ENCODE data around the gene ARHGAP45. TPM values are rescaled to one million over a fixed set of nuclear protein-coding genes. Genes with fewer than 3 reads are reported as not detected.

ARHGAP45 gene
- total and polyA plus RNA-seq, 2 experiments from 2014 or later = 24.7 to 71.8 TPM

DNA sequence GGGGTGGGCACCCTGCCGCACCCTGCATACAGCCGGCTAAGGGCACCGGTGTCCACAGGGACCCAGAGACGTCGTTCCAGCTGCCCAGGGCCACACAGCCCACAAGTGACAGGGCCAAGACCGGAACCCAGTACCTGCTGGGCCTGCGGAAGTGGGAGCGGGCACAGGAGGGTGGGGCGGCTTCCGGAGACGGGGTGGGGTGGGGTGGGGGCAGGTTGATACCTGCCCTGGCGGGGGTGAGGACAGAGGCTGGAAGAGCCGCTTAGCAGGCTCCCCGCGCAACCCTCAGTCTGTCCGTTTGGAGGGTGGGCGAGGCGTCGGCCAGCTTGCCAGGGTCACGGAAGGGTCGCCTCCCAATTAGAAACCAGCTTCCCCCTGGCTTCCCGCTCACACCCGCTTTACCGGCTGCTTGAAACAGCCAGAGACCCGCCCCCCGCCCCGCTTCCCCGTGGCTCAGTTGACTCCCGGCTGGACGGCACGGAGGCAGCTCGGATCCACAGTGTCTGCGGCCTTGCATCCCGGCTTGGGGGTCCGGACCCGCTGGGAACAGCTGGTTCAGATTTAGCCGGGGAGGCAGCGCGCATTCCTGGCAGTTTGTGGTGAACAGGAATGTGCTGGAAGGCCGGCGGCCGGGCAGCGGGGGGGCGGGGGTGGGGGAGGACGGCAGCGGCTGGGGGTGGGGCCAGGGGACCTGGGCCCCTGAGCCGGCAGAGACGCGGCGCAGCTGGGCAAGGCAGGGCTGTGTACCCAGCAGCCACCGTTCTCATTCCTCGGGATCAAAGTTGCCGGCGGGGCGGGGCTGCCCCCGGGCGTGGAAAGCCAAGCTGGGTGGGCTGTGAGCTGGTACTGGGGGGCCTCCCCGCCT is 38.7 kb upstream of the ARHGAP45 start:
- peak; percentile 21 for ATAC-seq
- no peaks in the 10 kb centered on the region for H3K9me3 Mint-ChIP-seq
- TF ChIP-seq, protein P1, sequence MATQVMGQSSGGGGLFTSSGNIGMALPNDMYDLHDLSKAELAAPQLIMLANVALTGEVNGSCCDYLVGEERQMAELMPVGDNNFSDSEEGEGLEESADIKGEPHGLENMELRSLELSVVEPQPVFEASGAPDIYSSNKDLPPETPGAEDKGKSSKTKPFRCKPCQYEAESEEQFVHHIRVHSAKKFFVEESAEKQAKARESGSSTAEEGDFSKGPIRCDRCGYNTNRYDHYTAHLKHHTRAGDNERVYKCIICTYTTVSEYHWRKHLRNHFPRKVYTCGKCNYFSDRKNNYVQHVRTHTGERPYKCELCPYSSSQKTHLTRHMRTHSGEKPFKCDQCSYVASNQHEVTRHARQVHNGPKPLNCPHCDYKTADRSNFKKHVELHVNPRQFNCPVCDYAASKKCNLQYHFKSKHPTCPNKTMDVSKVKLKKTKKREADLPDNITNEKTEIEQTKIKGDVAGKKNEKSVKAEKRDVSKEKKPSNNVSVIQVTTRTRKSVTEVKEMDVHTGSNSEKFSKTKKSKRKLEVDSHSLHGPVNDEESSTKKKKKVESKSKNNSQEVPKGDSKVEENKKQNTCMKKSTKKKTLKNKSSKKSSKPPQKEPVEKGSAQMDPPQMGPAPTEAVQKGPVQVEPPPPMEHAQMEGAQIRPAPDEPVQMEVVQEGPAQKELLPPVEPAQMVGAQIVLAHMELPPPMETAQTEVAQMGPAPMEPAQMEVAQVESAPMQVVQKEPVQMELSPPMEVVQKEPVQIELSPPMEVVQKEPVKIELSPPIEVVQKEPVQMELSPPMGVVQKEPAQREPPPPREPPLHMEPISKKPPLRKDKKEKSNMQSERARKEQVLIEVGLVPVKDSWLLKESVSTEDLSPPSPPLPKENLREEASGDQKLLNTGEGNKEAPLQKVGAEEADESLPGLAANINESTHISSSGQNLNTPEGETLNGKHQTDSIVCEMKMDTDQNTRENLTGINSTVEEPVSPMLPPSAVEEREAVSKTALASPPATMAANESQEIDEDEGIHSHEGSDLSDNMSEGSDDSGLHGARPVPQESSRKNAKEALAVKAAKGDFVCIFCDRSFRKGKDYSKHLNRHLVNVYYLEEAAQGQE (IDR thresholded peaks at IDR 0.05; ENCODE audit: unreplicated experiment) = no peak
- no peak for TF ChIP-seq JUNB (IDR thresholded peaks at IDR 0.05; ENCODE audit: unreplicated experiment)
- TF ChIP-seq EZH2 (IDR thresholded peaks at IDR 0.05; ENCODE audit: low read depth, unreplicated experiment) = no peak
- no peak for TF ChIP-seq ZNF331 (CRISPR knock-in tag; IDR thresholded peaks at IDR 0.05; ENCODE audit: low read depth)
- TF ChIP-seq NANOG (IDR thresholded peaks at IDR 0.05; ENCODE audit: borderline replicate concordance) = no peak
- TF ChIP-seq STAT1 (IDR thresholded peaks at IDR 0.05; ENCODE audit: unreplicated experiment) = no peak
- no peak for TF ChIP-seq ZNF114 (CRISPR knock-in tag; IDR thresholded peaks at IDR 0.05)
- peak; percentile 29 for TF ChIP-seq POLR2AphosphoS5 (IDR thresholded peaks at IDR 0.05; ENCODE audit: low read depth)
- peak overlapping the region; percentile 99 for H3K4me3 ChIP-seq
- peaks cover 14% of the 10 kb centered on the region for H3K4me1 Mint-ChIP-seq
- peak overlapping the region; percentile 95 for H3K4me3 Mint-ChIP-seq
- no peaks in the 10 kb centered on the region for H3K9me2 ChIP-seq (ENCODE audit: insufficient read depth)
- H3K4me2 ChIP-seq = peak overlapping the region; percentile 99
- H4K20me1 ChIP-seq (replicated peaks; ENCODE audit: insufficient read depth) = peaks cover 20% of the 10 kb centered on the region
- no peaks in the 10 kb centered on the region for H3K27me3 ChIP-seq (ENCODE audit: insufficient read depth)
- H3F3A ChIP-seq (replicated peaks; ENCODE audit: low read depth) = peaks cover 25% of the 10 kb centered on the region
- H3K4me1 ChIP-seq (ENCODE audit: insufficient read depth) = peaks cover 8% of the 10 kb centered on the region
- peaks cover 50% of the 10 kb centered on the region for H3K79me2 ChIP-seq (replicated peaks; ENCODE audit: insufficient read depth)
- H3K27ac ChIP-seq (ENCODE audit: low read depth) = peak overlapping the region; percentile 98
- H3K27ac Mint-ChIP-seq = peak overlapping the region; percentile 85; the same call in 1 of the 2 replicates
- H3K36me3 ChIP-seq (ENCODE audit: insufficient read depth) = peaks cover 20% of the 10 kb centered on the region
- H2AFZ ChIP-seq = no peak overlapping the region
- H3K36me3 Mint-ChIP-seq (ENCODE audit: low read depth) = peaks cover 38% of the 10 kb centered on the region
- H3K27me3 Mint-ChIP-seq (ENCODE audit: insufficient read depth, low read depth, poor library complexity) = peaks cover 29% of the 10 kb centered on the region
- peak; percentile 92 for DNase-seq (ENCODE audit: low spot score)

DNA sequence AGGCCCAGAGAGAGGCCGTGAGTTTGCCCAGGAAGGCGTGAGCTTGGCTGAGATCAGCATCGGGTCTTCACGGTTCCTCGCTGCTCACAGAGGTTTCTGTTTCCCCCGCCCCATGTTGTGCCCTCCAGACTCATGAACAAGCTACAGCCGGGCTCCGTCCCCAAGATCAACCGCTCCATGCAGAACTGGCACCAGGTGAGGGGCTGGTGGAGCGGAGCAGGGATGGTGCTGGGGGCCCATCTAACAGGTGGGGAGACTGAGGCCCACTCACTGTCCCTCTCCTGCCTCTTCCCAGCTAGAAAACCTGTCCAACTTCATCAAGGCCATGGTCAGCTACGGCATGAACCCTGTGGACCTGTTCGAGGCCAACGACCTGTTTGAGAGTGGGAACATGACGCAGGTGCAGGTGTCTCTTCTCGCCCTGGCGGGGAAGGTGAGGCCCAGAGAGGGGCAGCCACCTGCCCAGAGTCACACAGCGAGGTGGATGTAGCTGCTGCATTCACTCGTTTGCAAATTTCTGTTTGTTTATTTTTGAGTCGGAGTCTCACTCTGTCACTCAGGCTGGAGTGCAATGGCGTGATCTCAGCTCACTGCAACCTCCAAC is 34.6 kb upstream of the ARHGAP45 start:
- peaks cover 30% of the 10 kb centered on the region for H3F3A ChIP-seq (replicated peaks; ENCODE audit: low read depth)
- Mint-ChIP-seq H3K27ac (no peak overlapping the region), H3K9me3 (no peaks in the 10 kb centered on the region; the same call in 2 of the 3 replicates), H3K4me3 (no peak overlapping the region), H3K36me3 (ENCODE audit: low read depth) (peaks cover 60% of the 10 kb centered on the region), H3K27me3 (ENCODE audit: insufficient read depth, low read depth, poor library complexity) (peaks cover 29% of the 10 kb centered on the region), H3K4me1 (peaks cover 9% of the 10 kb centered on the region)
- no peak overlapping the region for H3K27ac ChIP-seq (ENCODE audit: low read depth)
- no peaks in the 10 kb centered on the region for H3K9me2 ChIP-seq (ENCODE audit: insufficient read depth)
- H3K27me3 ChIP-seq (ENCODE audit: insufficient read depth) = no peaks in the 10 kb centered on the region
- TF ChIP-seq NANOG (IDR thresholded peaks at IDR 0.05; ENCODE audit: borderline replicate concordance) (no peak), EZH2 (IDR thresholded peaks at IDR 0.05; ENCODE audit: low read depth, unreplicated experiment) (no peak), POLR2AphosphoS5 (IDR thresholded peaks at IDR 0.05; ENCODE audit: low read depth) (no peak), ZNF114 (CRISPR knock-in tag; IDR thresholded peaks at IDR 0.05) (no peak), ZNF331 (CRISPR knock-in tag; IDR thresholded peaks at IDR 0.05; ENCODE audit: low read depth) (no peak), JUNB (IDR thresholded peaks at IDR 0.05; ENCODE audit: unreplicated experiment) (no peak)
- TF ChIP-seq, protein P2, sequence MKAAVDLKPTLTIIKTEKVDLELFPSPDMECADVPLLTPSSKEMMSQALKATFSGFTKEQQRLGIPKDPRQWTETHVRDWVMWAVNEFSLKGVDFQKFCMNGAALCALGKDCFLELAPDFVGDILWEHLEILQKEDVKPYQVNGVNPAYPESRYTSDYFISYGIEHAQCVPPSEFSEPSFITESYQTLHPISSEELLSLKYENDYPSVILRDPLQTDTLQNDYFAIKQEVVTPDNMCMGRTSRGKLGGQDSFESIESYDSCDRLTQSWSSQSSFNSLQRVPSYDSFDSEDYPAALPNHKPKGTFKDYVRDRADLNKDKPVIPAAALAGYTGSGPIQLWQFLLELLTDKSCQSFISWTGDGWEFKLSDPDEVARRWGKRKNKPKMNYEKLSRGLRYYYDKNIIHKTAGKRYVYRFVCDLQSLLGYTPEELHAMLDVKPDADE (IDR thresholded peaks at IDR 0.05) = no peak
- ATAC-seq (no peak), DNase-seq (ENCODE audit: low spot score) (no peak)
- peaks cover 29% of the 10 kb centered on the region for H3K36me3 ChIP-seq (ENCODE audit: insufficient read depth)
- no peak overlapping the region for H3K4me3 ChIP-seq
- no peak overlapping the region for H3K4me2 ChIP-seq
- no peak overlapping the region for H2AFZ ChIP-seq
- peaks cover 24% of the 10 kb centered on the region; the same call in 1 of the 2 replicates for H4K20me1 ChIP-seq (replicated peaks; ENCODE audit: insufficient read depth)
- H3K79me2 ChIP-seq (replicated peaks; ENCODE audit: insufficient read depth) = peaks cover 42% of the 10 kb centered on the region
- H3K4me1 ChIP-seq (ENCODE audit: insufficient read depth) = peaks cover 4% of the 10 kb centered on the region
